Activated CD8-positive, alpha-beta memory T cell treated with anti-CD3 and anti-CD28 coated beads, Interleukin-2, amount 50 U/mL, for 4 hours (primary cell): ENCODE data around the gene WDR37.
A peak's percentile ranks its signal among the peaks of the same experiment; 100 is the strongest.
"Not testable (repeated sequence)": the region's sequence is repeated elsewhere in the genome, so short reads cannot be mapped to it uniquely, and the experiment has no call there.

Experiments used
- DNase-seq: peaks from one replicate; pipeline ENCODE4 v3.0.0-alpha.2; 2020

Gene WDR37

GRCh38 chr10:1043532-1043995, 12.6 kb upstream of the WDR37 start:
- no peak for DNase-seq

GRCh38 chr10:1044146-1044545, 12.0 kb upstream of the WDR37 start:
- DNase-seq = no peak

- DNase-seq = no peak
Observed at GRCh38 chr10:1044964-1045363, 11.2 kb upstream of the WDR37 start.

- no peak for DNase-seq
Observed at GRCh38 chr10:1045415-1045814, 10.8 kb upstream of the WDR37 start.

- no peak for DNase-seq
Observed at GRCh38 chr10:1047937-1048336, 8.2 kb upstream of the WDR37 start.

GRCh38 chr10:1048349-1048731, 7.8 kb upstream of the WDR37 start:
- DNase-seq = peak; percentile 71

- peak; percentile 95 for DNase-seq
Observed at GRCh38 chr10:1048732-1049424, 7.3 kb upstream of the WDR37 start, which contains the start of gene IDI1. Gene IDI1 (minus strand): TSS chr10:1049119. CDS start chr10:1049003, 116 bp downstream.

GRCh38 chr10:1049425-1049958, 6.7 kb upstream of the WDR37 start:
- no peak for DNase-seq

- no peak for DNase-seq
Observed at GRCh38 chr10:1050145-1050544, 6.0 kb upstream of the WDR37 start.

GRCh38 chr10:1050554-1050953, 5.6 kb upstream of the WDR37 start:
- DNase-seq = no peak

GRCh38 chr10:1054684-1055083, 1.5 kb upstream of the WDR37 start:
- DNase-seq = no peak

- no peak for DNase-seq
Observed at GRCh38 chr10:1057106-1057657, 997 bp downstream of the WDR37 start.

GRCh38 chr10:1058017-1058416, 1.8 kb downstream of the WDR37 start:
- no peak for DNase-seq

- no peak for DNase-seq
Observed at GRCh38 chr10:1059902-1060301, 3.7 kb downstream of the WDR37 start.

GRCh38 chr10:1061930-1062774, 6.0 kb downstream of the WDR37 start:
- DNase-seq = no peak

GRCh38 chr10:1063232-1063865, 7.2 kb downstream of the WDR37 start:
- DNase-seq = peak; percentile 24

- DNase-seq = no peak
Observed at GRCh38 chr10:1064964-1065247, 8.7 kb downstream of the WDR37 start.

- DNase-seq = not testable (repeated sequence)
Observed at GRCh38 chr10:1066734-1067133, 10.5 kb downstream of the WDR37 start.

GRCh38 chr10:1068380-1069361, 12.5 kb downstream of the WDR37 start:
- no peak for DNase-seq

- no peak for DNase-seq
Observed at GRCh38 chr10:1070919-1071318, 14.7 kb downstream of the WDR37 start.

- DNase-seq = no peak
Observed at GRCh38 chr10:1074052-1074747, 18.0 kb downstream of the WDR37 start.
